ENCODE results near the gene RPL39. TPM values are rescaled to one million over a fixed set of nuclear protein-coding genes. Genes with fewer than 3 reads are reported as not detected.
"Not testable (repeated sequence)": the region's sequence is repeated elsewhere in the genome, so short reads cannot be mapped to it uniquely, and the experiment has no call there.

Gene RPL39
- total and polyA plus RNA-seq, 9 donors: 2,907 to 12,575 (median 3,754) TPM

DNA sequence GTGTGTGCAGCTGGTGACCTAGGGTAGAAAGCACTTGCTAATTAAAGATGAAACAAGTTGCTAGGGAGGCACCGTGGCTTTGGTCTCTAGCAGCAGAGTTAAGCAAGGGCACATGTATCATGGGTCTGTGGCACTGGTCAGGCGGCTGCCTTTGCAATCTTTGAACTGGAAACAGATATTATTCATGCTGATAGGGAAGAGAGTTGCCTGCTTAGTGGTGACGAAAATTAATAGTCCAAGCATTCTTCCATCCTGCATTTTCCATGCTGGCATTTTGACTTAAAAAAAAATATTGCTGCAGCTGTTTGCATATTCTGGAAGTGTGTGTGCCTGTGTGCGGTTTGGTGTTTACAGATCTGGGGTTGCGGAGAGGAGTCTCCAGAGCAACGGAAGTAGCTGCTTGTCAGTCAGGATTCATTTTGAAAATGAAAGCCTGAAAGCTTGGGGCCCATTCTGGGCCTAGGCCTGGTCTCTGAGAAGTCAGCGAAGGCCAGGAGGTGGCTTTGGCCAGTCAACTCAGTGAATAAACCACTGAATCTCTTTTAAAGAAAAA, 35.4 kb downstream of the RPL39 start:
- no peak overlapping the region for H3K27ac ChIP-seq

DNA sequence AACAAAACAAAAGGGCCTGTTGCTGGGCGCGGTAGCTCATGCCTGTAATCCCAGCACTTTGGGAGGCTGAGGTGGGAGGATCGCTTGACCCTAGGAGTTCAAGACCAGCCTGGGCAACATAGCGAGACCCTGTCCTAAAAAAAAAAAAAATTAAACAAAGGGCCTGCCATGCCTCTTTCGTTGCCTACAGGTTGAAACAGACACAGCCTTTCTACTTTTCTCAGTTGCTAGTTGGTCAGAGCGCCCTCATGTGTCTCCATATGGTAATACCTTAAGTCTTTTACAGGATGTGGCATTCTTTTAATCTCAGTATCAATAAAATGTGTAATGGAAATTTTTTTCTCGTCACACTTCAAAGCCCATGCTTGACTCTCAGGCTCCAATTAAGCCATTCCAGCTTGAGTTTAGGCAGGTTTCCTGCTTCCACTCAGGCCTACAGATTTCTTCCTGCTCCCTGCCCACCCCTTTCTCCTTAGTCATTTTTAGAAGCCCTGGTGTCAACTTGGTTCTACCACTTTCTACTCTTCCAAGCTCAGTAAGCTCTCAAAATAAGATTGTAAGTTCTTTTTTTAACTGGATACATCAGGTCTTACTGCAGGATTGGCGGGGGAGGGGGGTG, 37.7 kb downstream of the RPL39 start:
- Histone ChIP-seq H3K27me3 (no peaks in the 10 kb centered on the region), H3K27ac (no peak overlapping the region), H3K36me3 (no peaks in the 10 kb centered on the region), H3K9me3 (no peaks in the 10 kb centered on the region), H3K4me1 (ENCODE audit: insufficient read depth) (no peaks in the 10 kb centered on the region), H3K4me3 (no peak overlapping the region)
- TF ChIP-seq CTCF (IDR thresholded peaks at IDR 0.05): no peak
- no peak for TF ChIP-seq EP300 (IDR thresholded peaks at IDR 0.05)
- TF ChIP-seq POLR2A (IDR thresholded peaks at IDR 0.05): no peak
- 53 to 65% (median 61%) methylated on average over 8 of the region's 8 CpGs for WGBS, 3 donors
- intact Hi-C loops (cut with DNase I): no loop called here
- DNase-seq: no peak

More for the DNA sequence above, 35.4 kb downstream of the RPL39 start:
- no peak for DNase-seq
- TF ChIP-seq POLR2A (IDR thresholded peaks at IDR 0.05) (no peak), CTCF (IDR thresholded peaks at IDR 0.05) (no peak), EP300 (IDR thresholded peaks at IDR 0.05) (no peak)
- H3K36me3 ChIP-seq: no peaks in the 10 kb centered on the region
- no peak overlapping the region for H3K4me3 ChIP-seq
- no peaks in the 10 kb centered on the region for H3K27me3 ChIP-seq
- H3K9me3 ChIP-seq: no peaks in the 10 kb centered on the region
- WGBS, 3 donors: 58 to 73% (median 72%) methylated on average over 7 of the region's 7 CpGs
- H3K4me1 ChIP-seq (ENCODE audit: insufficient read depth): no peaks in the 10 kb centered on the region
- intact Hi-C loops (cut with DNase I): no loop called here

GRCh38 chrX:119753001-119753400, 38.4 kb downstream of the RPL39 start:
- Histone ChIP-seq H3K36me3 (no peaks in the 10 kb centered on the region), H3K27ac (no peak overlapping the region), H3K9me3 (no peaks in the 10 kb centered on the region), H3K4me3 (no peak overlapping the region), H3K27me3 (no peaks in the 10 kb centered on the region), H3K4me1 (ENCODE audit: insufficient read depth) (no peaks in the 10 kb centered on the region)
- intact Hi-C loops (cut with DNase I): no loop called here
- WGBS, 3 donors: 66 to 76% (median 74%) methylated on average over 3 of the region's 3 CpGs
- no peak for DNase-seq
- no peak for TF ChIP-seq EP300 (IDR thresholded peaks at IDR 0.05)
- no peak for TF ChIP-seq POLR2A (IDR thresholded peaks at IDR 0.05)
- no peak for TF ChIP-seq CTCF (IDR thresholded peaks at IDR 0.05)

- 92 to 97% (median 94%) methylated on average over 10 to 24 of the region's 27 CpGs for WGBS, 3 donors
- H3K4me1 ChIP-seq (ENCODE audit: insufficient read depth); DNase-seq; intact Hi-C loops (cut with DNase I); H3K27ac ChIP-seq; H3K4me3 ChIP-seq; H3K36me3 ChIP-seq; H3K9me3 ChIP-seq; H3K27me3 ChIP-seq: not testable (repeated sequence)
Observed at GRCh38 chrX:119750751-119751150, 40.7 kb downstream of the RPL39 start.

- H3K36me3 ChIP-seq: not testable (repeated sequence)
- 70 to 84% (median 75%) methylated on average over 9 of the region's 9 CpGs for WGBS, 3 donors
Observed at GRCh38 chrX:119750131-119750530, 41.3 kb downstream of the RPL39 start.

More at GRCh38 chrX:119750131-119750530, 41.3 kb downstream of the RPL39 start:
- H3K27ac ChIP-seq; DNase-seq; intact Hi-C loops (cut with DNase I); H3K9me3 ChIP-seq; H3K4me3 ChIP-seq; H3K27me3 ChIP-seq; H3K4me1 ChIP-seq (ENCODE audit: insufficient read depth): not testable (repeated sequence)
